GM12891 (cell line): Measurements from ENCODE around the gene EIF4B.

ENCODE experiments used
- POLR2A ChIP-seq: IDR thresholded peaks from 2 replicates; pipeline ENCODE4 v1.6.1; 2011; ENCODE audit warnings: low read depth, low read length, control low read depth
- POLR2AphosphoS5 ChIP-seq: IDR thresholded peaks from 2 replicates; pipeline ENCODE4 v1.6.1; 2011; ENCODE audit warnings: low read depth, low read length, control low read depth
- SPI1 ChIP-seq: IDR thresholded peaks from 2 replicates; pipeline ENCODE4 v1.6.1; 2011; ENCODE audit warnings: low read depth, low read length, control low read depth
- TAF1 ChIP-seq: IDR thresholded peaks from 2 replicates; pipeline ENCODE4 v1.6.1; 2011; ENCODE audit warnings: low read depth, low read length, control low read depth

DNA sequence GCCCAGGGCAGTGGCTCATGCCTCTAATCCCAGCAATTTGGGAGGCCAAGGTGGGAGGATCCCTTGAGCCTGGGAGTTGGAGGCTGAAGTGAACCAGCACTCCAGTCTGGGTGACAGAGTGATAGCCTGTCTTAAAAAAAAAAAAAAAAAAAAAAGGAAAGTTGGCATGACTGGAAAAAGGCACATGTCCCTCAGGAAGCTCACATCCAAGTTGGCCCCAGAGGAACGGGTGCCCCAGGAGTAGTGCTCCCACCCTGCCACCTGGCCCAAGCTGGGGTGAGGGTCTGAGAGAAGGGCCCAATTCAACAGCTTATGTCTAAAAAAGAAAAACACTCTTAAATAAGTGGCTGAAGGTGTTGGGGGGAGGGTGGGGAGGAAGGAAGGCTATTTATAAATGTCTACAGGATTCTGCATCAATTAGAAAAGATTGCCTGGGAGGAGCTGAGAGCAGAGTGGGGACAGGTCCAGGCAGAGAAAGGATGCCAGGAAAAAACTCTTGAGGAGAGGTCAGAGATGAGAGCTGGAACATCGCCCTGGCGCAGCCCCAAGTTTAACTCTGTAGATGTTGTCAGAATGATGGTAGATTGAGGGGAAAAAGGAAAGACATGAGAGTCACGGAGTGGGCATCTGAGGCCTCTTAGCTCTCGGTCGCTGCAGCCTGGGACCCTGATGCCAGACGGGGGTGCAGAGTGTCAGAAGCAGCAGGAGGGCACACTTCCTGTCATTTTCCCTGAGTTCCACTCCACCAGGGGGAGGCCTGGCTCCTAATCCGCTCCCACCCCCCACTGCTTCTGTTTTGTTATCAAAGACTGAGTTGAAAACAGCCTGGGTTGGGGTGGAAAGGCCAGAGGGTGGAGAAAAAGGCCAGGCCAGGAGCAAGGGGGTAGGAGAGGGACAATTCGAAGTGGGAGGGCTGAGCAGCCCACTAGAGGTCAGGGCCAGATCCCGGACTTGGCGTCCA is 65.6 kb downstream of the EIF4B start:
- TF ChIP-seq POLR2AphosphoS5 (no peak), POLR2A (no peak), TAF1 (no peak), SPI1 (no peak)
